ENCODE data around the gene SFT2D1.
"Not testable (repeated sequence)": the region's sequence is repeated elsewhere in the genome, so short reads cannot be mapped to it uniquely, and the experiment has no call there.

Gene SFT2D1

GRCh38 chr6:166342349-166343149, at the start of gene SFT2D1:
SFT2D1 (minus strand) TSS chr6:166342545; CDS start chr6:166342481, 64 bp downstream.
- peak; percentile 72 for DNase-seq

GRCh38 chr6:166389119-166389518, 46.8 kb upstream of the SFT2D1 start:
- no peak for DNase-seq

GRCh38 chr6:166388290-166389004, 46.1 kb upstream of the SFT2D1 start:
- no peak for DNase-seq

- DNase-seq, result no peak
Observed at GRCh38 chr6:166387642-166388289, 45.4 kb upstream of the SFT2D1 start.

- not testable (repeated sequence) for DNase-seq
Observed at GRCh38 chr6:166387098-166387497, 44.8 kb upstream of the SFT2D1 start.

- DNase-seq, result no peak
Observed at GRCh38 chr6:166386111-166386510, 43.8 kb upstream of the SFT2D1 start.

GRCh38 chr6:166383802-166384363, 41.5 kb upstream of the SFT2D1 start:
- not testable (repeated sequence) for DNase-seq

GRCh38 chr6:166382933-166383801, 40.8 kb upstream of the SFT2D1 start, which contains the start of gene MPC1:
MPC1 (minus strand) TSS chr6:166382940; CDS start chr6:166382876, 64 bp downstream.
- DNase-seq, result peak; percentile 97

- no peak for DNase-seq
Observed at GRCh38 chr6:166382500-166382932, 40.2 kb upstream of the SFT2D1 start.

GRCh38 chr6:166381733-166382499, 39.6 kb upstream of the SFT2D1 start:
- no peak for DNase-seq

GRCh38 chr6:166381381-166381732, 39.0 kb upstream of the SFT2D1 start:
- DNase-seq, result no peak

- no peak for DNase-seq
Observed at GRCh38 chr6:166379800-166380199, 37.5 kb upstream of the SFT2D1 start.

GRCh38 chr6:166379103-166379586, 36.8 kb upstream of the SFT2D1 start:
- no peak for DNase-seq

- DNase-seq, result no peak
Observed at GRCh38 chr6:166377721-166378120, 35.4 kb upstream of the SFT2D1 start.

GRCh38 chr6:166375013-166375412, 32.7 kb upstream of the SFT2D1 start:
- no peak for DNase-seq

- no peak for DNase-seq
Observed at GRCh38 chr6:166370489-166370888, 28.1 kb upstream of the SFT2D1 start.

GRCh38 chr6:166369782-166370181, 27.4 kb upstream of the SFT2D1 start:
- DNase-seq, result no peak

GRCh38 chr6:166366921-166367320, 24.6 kb upstream of the SFT2D1 start:
- no peak for DNase-seq

GRCh38 chr6:166365806-166366205, 23.5 kb upstream of the SFT2D1 start:
- peak; percentile 19 for DNase-seq

GRCh38 chr6:166365221-166365620, 22.9 kb upstream of the SFT2D1 start:
- no peak for DNase-seq

GRCh38 chr6:166364456-166364855, 22.1 kb upstream of the SFT2D1 start:
- DNase-seq, result no peak
